HG02885 (cell line): ENCODE data around the gene ZFP57.
A peak's percentile ranks its signal among the peaks of the same experiment; 100 is the strongest.

Experiments
- ATAC-seq: cut with Tn5 transposase; IDR thresholded peaks from one replicate; pipeline ENCODE4 v1.9.1; 2021; ENCODE audit warnings: mild to moderate bottlenecking; ENCODE audit not compliant: unreplicated experiment, poor library complexity

The ZFP57 gene

DNA sequence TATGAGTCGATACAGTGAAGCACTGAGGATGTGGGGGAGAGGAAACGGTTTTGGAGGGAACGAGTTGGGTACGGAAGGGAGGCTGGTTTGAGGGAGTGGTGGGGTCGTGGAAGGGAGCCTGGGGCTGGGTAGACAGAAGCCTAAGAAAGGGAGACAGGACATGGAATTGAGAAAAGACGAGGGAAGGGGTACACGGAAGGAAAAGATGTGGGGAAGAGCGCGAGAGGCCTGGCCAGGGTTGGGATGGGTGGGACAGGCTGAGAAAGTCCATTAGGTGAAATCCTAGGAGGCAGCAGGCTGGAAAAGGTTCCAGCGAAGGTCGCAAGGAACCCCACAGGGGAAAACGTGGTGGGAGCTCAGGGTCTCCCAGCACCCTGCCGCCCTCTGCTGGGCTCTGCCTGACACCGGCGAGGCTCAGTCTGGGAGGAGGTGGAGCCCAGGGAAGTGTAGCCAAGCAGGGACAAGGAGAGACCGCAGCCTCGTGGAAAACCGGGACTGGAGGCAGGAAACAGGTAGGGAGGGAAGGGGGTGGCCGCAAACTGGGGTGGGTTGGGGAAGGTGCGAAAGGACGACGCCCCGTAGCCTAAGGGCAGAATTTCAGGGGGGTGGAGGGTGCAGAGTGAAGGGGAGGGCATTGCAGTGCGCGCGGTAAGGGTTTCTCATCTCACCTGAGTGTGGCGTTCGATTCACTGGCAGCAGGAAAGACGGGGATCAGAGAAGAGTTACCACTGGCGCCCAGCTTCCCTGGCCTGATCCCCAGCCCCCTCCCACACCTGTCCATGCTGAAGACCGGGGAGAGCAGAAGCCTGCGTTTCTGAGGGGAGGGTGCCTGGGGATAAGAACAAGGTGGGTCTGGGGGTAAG is 52.3 kb downstream of the ZFP57 start:
- ATAC-seq, result peak; percentile 44

- no peak for ATAC-seq
Observed at GRCh38 chr6:29627755-29628418, 53.1 kb downstream of the ZFP57 start.

DNA sequence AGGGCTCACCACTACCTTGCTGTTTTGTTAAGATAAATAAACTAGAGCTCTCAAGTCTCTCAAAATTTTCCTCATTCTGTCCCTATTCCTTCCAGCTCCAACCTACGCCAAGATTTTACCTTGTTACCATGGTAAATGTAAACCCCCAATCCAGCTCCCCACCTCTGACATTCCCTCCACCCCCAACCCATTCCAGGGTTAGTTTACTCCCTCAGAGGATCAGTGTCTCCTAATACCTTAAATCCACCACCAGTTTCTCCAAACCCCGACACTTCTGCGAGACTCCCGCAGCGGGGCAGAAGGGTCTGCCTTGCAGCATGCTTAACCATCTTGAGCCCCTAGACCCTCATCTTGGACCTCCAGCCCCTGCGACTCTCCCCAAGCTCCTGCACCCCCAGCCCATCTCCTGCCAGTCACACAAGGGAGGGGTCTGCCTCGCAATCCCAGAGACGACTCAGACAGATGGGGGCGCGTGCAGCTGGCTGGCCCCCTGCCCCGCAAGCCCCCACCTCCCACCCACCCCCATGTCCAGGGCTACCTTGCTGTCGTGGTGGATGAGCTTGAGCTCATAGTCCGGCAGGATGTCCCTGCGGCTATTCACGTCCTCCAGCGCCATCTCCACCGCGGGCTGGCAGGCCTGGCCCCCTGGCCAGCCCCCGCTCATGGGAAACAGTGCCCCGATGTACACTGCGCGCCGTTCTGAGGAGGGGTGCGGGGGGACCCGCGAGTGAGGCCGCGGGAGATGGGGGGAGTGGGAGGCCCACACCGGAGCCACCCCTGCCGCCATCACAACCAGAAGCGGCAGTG is 53.8 kb downstream of the ZFP57 start:
- no peak for ATAC-seq

DNA sequence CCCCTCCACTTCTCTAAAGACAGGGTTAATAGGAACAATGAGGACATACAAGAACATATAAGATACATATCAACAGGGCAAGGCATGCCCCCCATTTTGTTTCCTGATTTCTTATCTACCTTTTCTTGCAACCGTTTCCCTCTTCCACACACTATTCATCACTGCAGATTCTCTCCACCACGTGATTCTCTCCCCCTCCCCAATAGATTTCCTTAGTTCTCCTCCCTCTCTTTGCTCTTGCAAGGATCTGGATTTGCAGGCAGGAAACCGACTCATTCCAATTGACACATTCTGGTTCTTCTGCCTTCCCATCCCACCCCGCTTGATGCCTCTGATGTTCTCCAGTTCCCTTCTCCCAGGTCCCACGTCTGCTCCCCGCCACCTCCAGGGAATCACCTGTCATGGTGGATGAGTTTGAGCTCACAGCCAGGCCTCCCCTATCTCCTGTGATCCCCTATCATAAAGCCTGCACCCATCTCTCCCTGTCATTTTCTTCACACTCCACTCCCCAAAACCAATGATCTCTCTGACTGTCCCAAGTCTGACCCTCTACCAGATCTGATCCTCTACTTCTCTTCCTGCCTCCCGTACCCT is 55.5 kb downstream of the ZFP57 start:
- ATAC-seq, result no peak

GRCh38 chr6:29624520-29624961 is 56.4 kb downstream of the ZFP57 start:
- ATAC-seq, result no peak
